Measurements from ENCODE around the gene KCNJ6. TPM values are rescaled to one million over a fixed set of nuclear protein-coding genes. Genes with fewer than 3 reads are reported as not detected.
A peak's percentile ranks its signal among the peaks of the same experiment; 100 is the strongest.

The KCNJ6 gene
- total and polyA plus RNA-seq, 10 of the 15 experiments (the other 5 are each of a cell fraction or from before 2014, with no cell fraction given): 0.03 to 0.07 (median 0.04) TPM; not detected in 7

GRCh38 chr21:37630872-37631271 is 285.4 kb downstream of the KCNJ6 start:
- POLR2A ChIA-PET: no interaction called here
- Histone ChIP-seq H2AFZ (ENCODE audit: control insufficient read depth, low read depth, low read length) (peak overlapping the region; percentile 33), H3K9ac (ENCODE audit: control insufficient read depth, insufficient read depth, low read length) (no peak overlapping the region), H3K27ac (ENCODE audit: control insufficient read depth, insufficient read depth) (peak overlapping the region; percentile 76), H3K27me3 (replicated peaks in 1 of 2; ENCODE audit: control insufficient read depth in 2 of 2, insufficient read depth in 2 of 2, low read length in 1 of 2) (no peaks in the 10 kb centered on the region), H3K4me3 (no peak overlapping the region), H3K4me2 (ENCODE audit: control insufficient read depth, insufficient read depth) (peak overlapping the region; percentile 60; the same call in 1 of the 2 replicates), H3K9me3 (replicated peaks; ENCODE audit: control insufficient read depth, insufficient read depth, low read length) (no peaks in the 10 kb centered on the region; the same call in 1 of the 3 replicates), H3K79me2 (ENCODE audit: control insufficient read depth, insufficient read depth, low read length) (no peaks in the 10 kb centered on the region), H3K36me3 (ENCODE audit: control insufficient read depth in 2 of 2, insufficient read depth in 2 of 2, low read length in 1 of 2) (no peaks in the 10 kb centered on the region), H3K4me1 (ENCODE audit: control insufficient read depth, insufficient read depth, low read length) (peaks cover 4% of the 10 kb centered on the region), H4K20me1 (ENCODE audit: control insufficient read depth, insufficient read depth) (no peaks in the 10 kb centered on the region)
- in situ Hi-C loops (cut with MboI) (no loop called here), intact Hi-C loops (cut with micrococcal nuclease; ENCODE audit: unreplicated experiment) (loop anchor here (5.0 kb wide), 1 partner anchor 69 kb away; no protein-coding TSS in a partner anchor)
- BruUV-seq (replicated peaks): no TSS peak
- ATAC-seq: no peak
- no peak for TF ChIP-seq NFXL1 (IDR thresholded peaks at IDR 0.05; ENCODE audit: borderline replicate concordance)
- no peak for TF ChIP-seq JUND (IDR thresholded peaks at IDR 0.05; ENCODE audit: low read depth, low read length)
- TF ChIP-seq BACH1 (IDR thresholded peaks at IDR 0.05; ENCODE audit: borderline replicate concordance): no peak
- TF ChIP-seq ZNF274 (IDR thresholded peaks at IDR 0.05; ENCODE audit: insufficient read depth, insufficient read length): no peak
- no peak for TF ChIP-seq BCL3 (IDR thresholded peaks at IDR 0.05; ENCODE audit: borderline replicate concordance, insufficient read depth, low read depth, low read length, poor library complexity, severe bottlenecking)
- no peak for TF ChIP-seq HDAC2 (IDR thresholded peaks at IDR 0.05)
- TF ChIP-seq SIN3A (IDR thresholded peaks at IDR 0.05; ENCODE audit: low read depth, low read length): no peak
- no peak for TF ChIP-seq ZNF592 (IDR thresholded peaks at IDR 0.05)
- TF ChIP-seq, protein P1, sequence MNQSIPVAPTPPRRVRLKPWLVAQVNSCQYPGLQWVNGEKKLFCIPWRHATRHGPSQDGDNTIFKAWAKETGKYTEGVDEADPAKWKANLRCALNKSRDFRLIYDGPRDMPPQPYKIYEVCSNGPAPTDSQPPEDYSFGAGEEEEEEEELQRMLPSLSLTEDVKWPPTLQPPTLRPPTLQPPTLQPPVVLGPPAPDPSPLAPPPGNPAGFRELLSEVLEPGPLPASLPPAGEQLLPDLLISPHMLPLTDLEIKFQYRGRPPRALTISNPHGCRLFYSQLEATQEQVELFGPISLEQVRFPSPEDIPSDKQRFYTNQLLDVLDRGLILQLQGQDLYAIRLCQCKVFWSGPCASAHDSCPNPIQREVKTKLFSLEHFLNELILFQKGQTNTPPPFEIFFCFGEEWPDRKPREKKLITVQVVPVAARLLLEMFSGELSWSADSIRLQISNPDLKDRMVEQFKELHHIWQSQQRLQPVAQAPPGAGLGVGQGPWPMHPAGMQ (IDR thresholded peaks at IDR 0.05; ENCODE audit: borderline replicate concordance): no peak
- TF ChIP-seq CEBPB (IDR thresholded peaks at IDR 0.05; ENCODE audit: borderline replicate concordance in 1 of 2, low read depth in 2 of 2, low read length in 2 of 2): no peak
- peak; percentile 47 for FAIRE-seq
- SMC1A ChIA-PET (ENCODE audit: uncharacterized antibody, unreplicated experiment): interaction anchor here (1.3 to 2.0 kb wide), 4 partner anchors 10 to 74 kb away, joined by 3 to 5 read pairs (median 5); no protein-coding TSS in a partner anchor
- no peak for DNase-seq (ENCODE audit: low read depth, low spot score)
- WGBS (ENCODE audit: insufficient coverage, insufficient replicate concordance, low lambda C conversion rate, missing lambda C conversion rate): 29% methylated on average over 2 of the region's 2 CpGs
- RAD21 ChIA-PET (ENCODE audit: unreplicated experiment): interaction anchor here (1.0 to 1.8 kb wide), 3 partner anchors 9 to 74 kb away, joined by 3 to 5 read pairs (median 5); no protein-coding TSS in a partner anchor
- CTCF ChIA-PET: interaction anchor here (1.2 to 1.7 kb wide), 2 partner anchors 10 to 12 kb away, joined by 3 to 5 read pairs; no protein-coding TSS in a partner anchor

Measured in GM12878 (cell line).